Retinal pigment epithelial cell (primary cell): ENCODE data around the gene CD2.

Source experiments
- DNase-seq: peaks from one replicate; pipeline ENCODE4 v3.0.0-alpha.2; 2010; ENCODE audit warnings: low read depth
- H3K4me3 ChIP-seq: 2 replicates; pipeline ENCODE4 v1.5.1; 2011; ENCODE audit warnings: mild to moderate bottlenecking, low read length, control low read depth, moderate library complexity
- CTCF ChIP-seq: conservative IDR thresholded peaks from 2 replicates; pipeline ENCODE4 v1.5.1; 2011; ENCODE audit warnings: low read depth, low read length, control low read depth, inconsistent platforms

The CD2 gene

DNA sequence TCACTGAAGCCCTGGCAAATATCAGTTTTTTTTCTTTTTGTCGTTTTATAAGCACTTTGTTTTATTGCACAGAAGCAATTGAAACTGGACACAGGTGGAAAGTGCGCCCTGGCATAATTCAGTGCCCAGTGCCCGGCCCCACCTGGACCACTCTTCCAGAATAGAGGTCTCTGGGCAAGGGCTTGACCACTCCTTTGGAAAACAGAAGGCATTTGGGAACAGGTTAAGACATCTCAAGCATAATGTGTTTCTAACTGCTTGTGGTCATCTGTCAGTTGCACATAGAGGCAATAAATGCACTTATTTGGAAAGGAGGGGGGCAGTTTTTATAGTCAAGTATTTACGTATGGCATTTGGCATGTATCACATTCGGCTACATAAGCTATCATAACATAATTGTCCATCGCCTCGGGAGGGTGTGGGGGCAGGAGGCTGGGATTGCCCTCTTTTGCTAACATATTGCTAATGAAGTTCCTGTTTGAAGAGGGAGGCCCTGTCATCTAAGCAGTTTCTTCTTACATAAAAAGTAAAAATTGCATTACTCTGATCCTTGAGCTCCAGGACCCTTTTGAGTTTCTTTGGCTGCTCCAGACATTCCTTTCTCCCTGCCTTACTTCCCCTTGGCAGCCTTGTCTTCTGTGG lies 14.7 kb upstream of the CD2 start:
- no peak for DNase-seq
- no peak overlapping the region for H3K4me3 ChIP-seq
- TF ChIP-seq CTCF, result no peak

DNA sequence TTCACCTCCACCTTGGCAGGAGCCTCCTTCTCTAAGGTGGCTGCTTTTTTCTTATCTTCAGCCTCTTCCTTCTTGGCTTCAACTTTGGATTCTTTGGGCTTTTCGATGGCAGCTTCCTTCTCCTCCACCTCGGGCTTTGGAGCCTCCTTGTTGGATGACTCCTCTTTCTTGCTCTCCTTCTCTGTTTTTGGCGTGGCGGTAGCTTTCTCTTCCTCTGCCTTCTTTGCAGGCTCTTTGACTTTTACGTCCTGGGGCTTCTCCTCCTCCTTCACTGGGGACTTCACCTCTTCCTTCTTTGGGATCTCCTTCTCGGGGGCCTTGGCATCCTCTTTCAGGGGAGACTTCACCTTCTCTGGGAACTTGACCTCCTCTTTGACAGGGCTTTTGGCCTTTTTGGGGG lies 13.9 kb upstream of the CD2 start:
- no peak overlapping the region for H3K4me3 ChIP-seq
- no peak for TF ChIP-seq CTCF
- DNase-seq, result no peak

GRCh38 chr1:116740746-116741145 lies 13.5 kb upstream of the CD2 start:
- no peak for TF ChIP-seq CTCF
- no peak overlapping the region for H3K4me3 ChIP-seq
- DNase-seq, result no peak

GRCh38 chr1:116741836-116742565 lies 12.2 kb upstream of the CD2 start:
- DNase-seq, result no peak
- no peak overlapping the region for H3K4me3 ChIP-seq
- no peak for TF ChIP-seq CTCF

- no peak for TF ChIP-seq CTCF
- no peak for DNase-seq
- no peak overlapping the region for H3K4me3 ChIP-seq
Observed at GRCh38 chr1:116743535-116743934, 10.7 kb upstream of the CD2 start.

GRCh38 chr1:116748272-116748671 lies 6.0 kb upstream of the CD2 start:
- no peak for DNase-seq

More at GRCh38 chr1:116748272-116748671, 6.0 kb upstream of the CD2 start:
- TF ChIP-seq CTCF, result no peak
- no peak overlapping the region for H3K4me3 ChIP-seq
